Keratinocyte (primary cell): Measurements from ENCODE around the gene HOXA1.

Experiments used
- CTCF ChIP-seq, 3 experiments: IDR thresholded peaks in 1 of 3; conservative IDR thresholded peaks in 1 of 3; optimal IDR thresholded peaks in 1 of 3; 2 replicates in 2 of 3; 3 replicates in 1 of 3; pipeline versions ENCODE3 to v1.5.1; 2011; ENCODE audit warnings: low read length in 3 of 3, mild to moderate bottlenecking in 3 of 3, moderate library complexity in 2 of 3, control low read depth in 1 of 3, inconsistent platforms in 1 of 3; ENCODE audit not compliant: insufficient read depth in 2 of 3; ENCODE audit errors: extremely low read depth in 1 of 3
- EZH2 ChIP-seq: IDR thresholded peaks from one replicate; pipeline ENCODE4 v1.6.1; 2012; ENCODE audit warnings: inconsistent platforms, mild to moderate bottlenecking, low read length, moderate library complexity

DNA sequence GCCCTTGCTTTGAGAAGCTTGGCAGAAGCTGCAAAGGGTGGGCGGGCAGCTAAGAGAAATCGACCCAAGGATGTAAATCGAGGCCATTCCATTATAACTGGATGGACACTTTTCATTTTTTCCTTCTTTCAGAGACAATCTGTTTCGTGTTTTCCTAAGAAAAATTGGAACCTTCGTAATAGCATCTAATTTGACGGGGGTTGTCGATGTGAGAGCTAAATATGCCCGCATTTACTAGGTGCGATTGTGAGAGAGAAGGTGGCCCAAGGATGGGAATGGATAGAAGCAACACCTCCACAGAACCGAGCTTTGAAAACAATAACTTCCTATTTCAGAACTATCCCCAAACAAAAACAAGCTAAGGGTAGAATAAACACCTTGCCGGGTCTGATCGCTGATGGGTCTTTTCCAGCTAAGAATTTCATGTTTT is 35.6 kb upstream of the HOXA1 start:
- TF ChIP-seq CTCF (optimal IDR thresholded peaks at IDR 0.05 in 1 of 3, IDR thresholded peaks at IDR 0.05 in 1 of 3, conservative IDR thresholded peaks at IDR 0.05 in 1 of 3; ENCODE audit: extremely low read depth in 1 of 3, insufficient read depth in 2 of 3, low read length in 3 of 3) (no peak), EZH2 (no peak)
